Measurements from ENCODE around the gene ALB.

Gene ALB

GRCh38 chr4:73407227-73407673 lies 3.2 kb downstream of the ALB start:
- CTCF ChIA-PET: interaction anchor here (1.2 to 1.4 kb wide), 2 partner anchors 12 to 266 kb away, joined by 3 read pairs; no protein-coding TSS in a partner anchor
- TF ChIP-seq CTCF (IDR thresholded peaks at IDR 0.05; ENCODE audit: control extremely low read depth, extremely low read depth, low read depth, missing control alignments): no peak
- POLR2A ChIA-PET: no interaction called here
- DNase-seq (ENCODE audit: extremely low spot score): no peak

DNA sequence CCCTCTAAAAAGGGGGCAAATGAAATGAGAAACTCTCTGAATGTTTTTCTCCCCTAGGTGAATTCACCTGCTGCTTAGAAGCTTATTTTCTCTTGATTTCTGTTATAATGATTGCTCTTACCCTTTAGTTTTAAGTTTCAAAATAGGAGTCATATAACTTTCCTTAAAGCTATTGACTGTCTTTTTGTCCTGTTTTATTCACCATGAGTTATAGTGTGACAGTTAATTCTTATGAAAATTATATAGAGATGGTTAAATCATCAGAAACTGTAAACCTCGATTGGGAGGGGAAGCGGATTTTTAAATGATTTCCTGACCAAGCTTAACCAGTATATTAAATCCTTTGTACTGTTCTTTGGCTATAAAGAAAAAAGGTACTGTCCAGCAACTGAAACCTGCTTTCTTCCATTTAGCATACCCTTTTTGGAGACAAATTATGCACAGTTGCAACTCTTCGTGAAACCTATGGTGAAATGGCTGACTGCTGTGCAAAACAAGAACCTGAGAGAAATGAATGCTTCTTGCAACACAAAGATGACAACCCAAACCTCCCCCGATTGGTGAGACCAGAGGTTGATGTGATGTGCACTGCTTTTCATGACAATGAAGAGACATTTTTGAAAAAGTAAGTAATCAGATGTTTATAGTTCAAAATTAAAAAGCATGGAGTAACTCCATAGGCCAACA lies 4.2 kb downstream of the ALB start:
- POLR2A ChIA-PET: no interaction called here
- CTCF ChIA-PET: interaction anchor here (1.2 to 1.4 kb wide), 2 partner anchors 11 to 265 kb away, joined by 3 read pairs; no protein-coding TSS in a partner anchor
- no peak for DNase-seq (ENCODE audit: extremely low spot score)
- TF ChIP-seq CTCF (IDR thresholded peaks at IDR 0.05; ENCODE audit: control extremely low read depth, extremely low read depth, low read depth, missing control alignments): no peak

GRCh38 chr4:73409012-73409862 lies 5.2 kb downstream of the ALB start:
- CTCF ChIA-PET: no interaction called here

GRCh38 chr4:73409978-73410548 lies 6.0 kb downstream of the ALB start:
- no peak for DNase-seq (ENCODE audit: extremely low spot score)
- no peak for TF ChIP-seq CTCF (IDR thresholded peaks at IDR 0.05; ENCODE audit: control extremely low read depth, extremely low read depth, low read depth, missing control alignments)
- CTCF ChIA-PET: no interaction called here
- POLR2A ChIA-PET: no interaction called here

More at GRCh38 chr4:73409012-73409862, 5.2 kb downstream of the ALB start:
- TF ChIP-seq CTCF (IDR thresholded peaks at IDR 0.05; ENCODE audit: control extremely low read depth, extremely low read depth, low read depth, missing control alignments): no peak
- DNase-seq (ENCODE audit: extremely low spot score): no peak
- POLR2A ChIA-PET: no interaction called here

DNA sequence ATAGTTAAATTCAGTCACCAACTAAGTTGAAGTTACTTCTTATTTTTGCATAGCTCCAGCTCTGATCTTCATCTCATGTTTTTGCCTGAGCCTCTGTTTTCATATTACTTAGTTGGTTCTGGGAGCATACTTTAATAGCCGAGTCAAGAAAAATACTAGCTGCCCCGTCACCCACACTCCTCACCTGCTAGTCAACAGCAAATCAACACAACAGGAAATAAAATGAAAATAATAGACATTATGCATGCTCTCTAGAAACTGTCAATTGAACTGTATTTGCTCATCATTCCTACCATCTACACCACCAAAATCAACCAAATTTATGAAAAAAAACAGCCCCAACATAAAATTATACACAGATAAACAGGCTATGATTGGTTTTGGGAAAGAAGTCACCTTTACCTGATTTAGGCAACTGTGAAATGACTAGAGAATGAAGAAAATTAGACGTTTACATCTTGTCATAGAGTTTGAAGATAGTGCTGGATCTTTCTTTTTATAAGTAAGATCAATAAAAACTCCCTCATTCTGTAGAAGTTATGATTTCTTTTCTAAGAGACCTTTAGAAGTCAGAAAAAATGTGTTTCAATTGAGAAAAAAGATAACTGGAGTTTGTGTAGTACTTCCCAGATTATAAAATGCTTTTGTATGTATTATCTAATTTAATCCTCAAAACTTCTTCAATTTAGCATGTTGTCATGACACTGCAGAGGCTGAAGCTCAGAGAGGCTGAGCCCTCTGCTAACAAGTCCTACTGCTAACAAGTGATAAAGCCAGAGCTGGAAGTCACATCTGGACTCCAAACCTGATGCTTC lies 7.0 kb downstream of the ALB start:
- no peak for TF ChIP-seq CTCF (IDR thresholded peaks at IDR 0.05; ENCODE audit: control extremely low read depth, extremely low read depth, low read depth, missing control alignments)
- DNase-seq (ENCODE audit: extremely low spot score): no peak
- ChIA-PET POLR2A (no interaction called here), CTCF (interaction anchor here (1.2 kb wide), 1 partner anchor 35 kb away, joined by 3 read pairs; no protein-coding TSS in a partner anchor)

Measured in GM10248 (cell line).